IMR-90 (cell line): ENCODE measurements around the gene GBA2. TPM values are rescaled to one million over a fixed set of nuclear protein-coding genes. Genes with fewer than 3 reads are reported as not detected.

Experiments used
- ATAC-seq: fragments of 200-7000 bp; cut with Tn5 transposase; 2 replicates; pipeline ENCODE4 v1.9.1; 2020; ENCODE audit warnings: low read depth, mild to moderate bottlenecking, moderate library complexity
- BruUV-seq: library from RNA; stranded (reverse); fragments of 400-500 nt; replicated peaks from 2 replicates; lab custom pipeline; 2021; lab: Mats Ljungman, UMichigan
- CTCF ChIA-PET: fragments of 300-600 bp; formaldehyde crosslinking; extraction: SDS; loops from one replicate; lab custom pipeline; 2021; ENCODE audit warnings: antibody characterized with exemption; lab: Yijun Ruan, JAX
- POLR2A ChIA-PET: fragments of 300-600 bp; sonication (Branson Sonifier 250); formaldehyde crosslinking; loops from one replicate; lab custom pipeline; 2022; ENCODE audit warnings: antibody characterized with exemption; ENCODE audit not compliant: unreplicated experiment; lab: Charles Lee
- DNase-seq: peaks from one replicate; pipeline ENCODE4 v3.0.0; 2013
- H2AFZ ChIP-seq: replicated peaks from 2 replicates; pipeline ENCODE3; 2013; ENCODE audit warnings: low read length, mild to moderate bottlenecking; ENCODE audit not compliant: poor library complexity
- H2AK5ac ChIP-seq: 2 replicates; pipeline ENCODE4 v1.6.1; 2013; ENCODE audit warnings: low read depth, low read length, inconsistent platforms
- H2AK9ac ChIP-seq: replicated peaks from 2 replicates; pipeline ENCODE3; 2013; ENCODE audit warnings: mild to moderate bottlenecking, low read depth, low read length, moderate library complexity; ENCODE audit not compliant: poor library complexity
- H2BK120ac ChIP-seq: 2 replicates; pipeline ENCODE4 v1.6.1; 2013; ENCODE audit warnings: low read depth, low read length, inconsistent platforms
- H2BK15ac ChIP-seq: 3 replicates; pipeline ENCODE4 v1.6.1; 2013; ENCODE audit warnings: low read depth, low read length, inconsistent platforms
- H2BK20ac ChIP-seq: 2 replicates; pipeline ENCODE4 v1.6.1; 2013; ENCODE audit warnings: low read depth, mild to moderate bottlenecking, inconsistent platforms, low read length, moderate library complexity
- H2BK5ac ChIP-seq: 2 replicates; pipeline ENCODE4 v1.6.1; 2013; ENCODE audit warnings: mild to moderate bottlenecking, low read depth, low read length, inconsistent platforms; ENCODE audit not compliant: poor library complexity, severe bottlenecking
- H3K14ac ChIP-seq: replicated peaks from 2 replicates; pipeline ENCODE4 v1.6.1; 2013; ENCODE audit warnings: low read depth, low read length, inconsistent platforms
- H3K18ac ChIP-seq: 2 replicates; pipeline ENCODE4 v1.6.1; 2013; ENCODE audit warnings: low read depth, low read length, control low read depth
- H3K23ac ChIP-seq: 2 replicates; pipeline ENCODE4 v1.6.1; 2013; ENCODE audit warnings: low read depth, low read length, inconsistent platforms
- H3K27ac ChIP-seq: 2 replicates; pipeline ENCODE4 v1.5.1; 2013; ENCODE audit warnings: mild to moderate bottlenecking, control low read depth, low read length; ENCODE audit not compliant: insufficient read depth
- H3K27me3 ChIP-seq: 2 replicates; pipeline ENCODE4 v1.6.1; 2013; ENCODE audit warnings: low read length; ENCODE audit not compliant: control insufficient read depth, insufficient read depth
- H3K36me3 ChIP-seq: 2 replicates; pipeline ENCODE4 v1.6.1; 2013; ENCODE audit warnings: low read length, mixed read lengths; ENCODE audit not compliant: control insufficient read depth, insufficient read depth
- H3K4ac ChIP-seq: 2 replicates; pipeline ENCODE4 v1.6.1; 2013; ENCODE audit warnings: low read depth, low read length, inconsistent platforms
- H3K4me1 ChIP-seq: 2 replicates; pipeline ENCODE4 v1.6.1; 2013; ENCODE audit warnings: low read length, mixed read lengths; ENCODE audit not compliant: control insufficient read depth, insufficient read depth
- H3K4me2 ChIP-seq: 2 replicates; pipeline ENCODE4 v1.6.1; 2013; ENCODE audit warnings: low read depth, mild to moderate bottlenecking, control low read depth, low read length, moderate library complexity
- H3K4me3 ChIP-seq: 2 replicates; pipeline ENCODE4 v1.5.1; 2013; ENCODE audit warnings: low read depth, mild to moderate bottlenecking, control low read depth, low read length, moderate library complexity; ENCODE audit not compliant: insufficient read depth
- H3K56ac ChIP-seq: 2 replicates; pipeline ENCODE4 v1.6.1; 2013; ENCODE audit warnings: low read length, inconsistent platforms; ENCODE audit not compliant: insufficient read depth; ENCODE audit errors: extremely low read depth
- H3K79me1 ChIP-seq, 2 experiments: 2 replicates each; pipeline ENCODE4 v1.6.1; 2013; ENCODE audit warnings: low read length in 2 of 2, inconsistent platforms in 1 of 2, low read depth in 1 of 2
- H3K9ac ChIP-seq: 2 replicates; pipeline ENCODE4 v1.6.1; 2013; ENCODE audit warnings: low read depth, low read length, control low read depth
- H3K9me1 ChIP-seq: 2 replicates; pipeline ENCODE4 v1.6.1; 2013; ENCODE audit warnings: low read length, inconsistent platforms; ENCODE audit not compliant: insufficient read depth
- H3K9me3 ChIP-seq: 2 replicates; pipeline ENCODE4 v1.6.1; 2013; ENCODE audit warnings: low read length; ENCODE audit not compliant: control insufficient read depth, insufficient read depth
- H4K20me1 ChIP-seq: 2 replicates; pipeline ENCODE4 v1.6.1; 2013; ENCODE audit warnings: low read length, inconsistent platforms; ENCODE audit not compliant: insufficient read depth
- H4K5ac ChIP-seq: 2 replicates; pipeline ENCODE4 v1.6.1; 2013; ENCODE audit warnings: mild to moderate bottlenecking, low read depth, low read length, control low read depth
- H4K8ac ChIP-seq, 2 experiments: 2 replicates each; pipeline ENCODE4 v1.6.1; 2013; ENCODE audit warnings: low read depth in 2 of 2, low read length in 2 of 2, control low read depth in 1 of 2, inconsistent platforms in 1 of 2
- H4K91ac ChIP-seq: 2 replicates; pipeline ENCODE4 v1.6.1; 2013; ENCODE audit warnings: low read depth, low read length, inconsistent platforms; ENCODE audit not compliant: insufficient read depth
- ELK1 ChIP-seq: fragments of 150-350 bp; IDR thresholded peaks from 2 replicates; pipeline ENCODE4 v1.6.1; 2016; ENCODE audit warnings: low read depth, mild to moderate bottlenecking, low read length, moderate library complexity, borderline replicate concordance
- FOS ChIP-seq: fragments of 150-350 bp; IDR thresholded peaks from 2 replicates; pipeline ENCODE4 v1.6.1; 2016; ENCODE audit warnings: low read depth, low read length
- MAZ ChIP-seq: IDR thresholded peaks from 2 replicates; pipeline ENCODE4 v1.6.1; 2012; ENCODE audit warnings: low read depth, mild to moderate bottlenecking, low read length, improper control_type of control experiment, moderate library complexity, borderline replicate concordance
- RAD21 ChIP-seq: IDR thresholded peaks from 2 replicates; pipeline ENCODE4 v1.6.1; 2012; ENCODE audit warnings: low read length, improper control_type of control experiment
- SMC3 ChIP-seq: fragments of 150-350 bp; IDR thresholded peaks from 2 replicates; pipeline ENCODE4 v1.6.1; 2016; ENCODE audit warnings: low read depth, mild to moderate bottlenecking, antibody characterized with exemption, low read length, moderate library complexity
- WGBS, 2 experiments: methylation state at CpG; one replicate each; pipeline versions ENCODE4 v1.1.5 to v1.1.7; 2013; ENCODE audit warnings: missing lambda C conversion rate in 2 of 2; ENCODE audit not compliant: insufficient read length in 1 of 2; ENCODE audit errors: extremely low coverage in 2 of 2; 5-methylcytosine and 5-hydroxymethylcytosine counted together
- dilution Hi-C: fragments of 300-500 bp; cut with HindIII; formaldehyde crosslinking; loops from one replicate; pipeline ENCODE4 v1.14.3; 2018; ENCODE audit warnings: low sequenced_read_pairs; ENCODE audit not compliant: unreplicated experiment
- in situ Hi-C: fragments of 300-500 bp; cut with MboI; formaldehyde crosslinking; loops from 3 replicates; pipeline ENCODE4 v1.14.3; 2019; ENCODE audit warnings: low sequenced_read_pairs, inconsistent platforms, mixed read lengths
- intact Hi-C: fragments of 100-400 bp; cut with micrococcal nuclease; formaldehyde crosslinking; loops from 2 replicates; pipeline ENCODE4 v1.10.0; 2022
- polyA plus RNA-seq, 3 experiments: library from polyadenylated mRNA; depleted of rRNA; stranded (reverse); fragments of >200 nt; gene quantifications; 2 replicates each; pipeline ENCODE4 v1.2.3, GENCODE V29; 2012; ENCODE audit warnings: low replicate concordance in 1 of 3
- total RNA-seq: library from RNA; depleted of rRNA; stranded (reverse); fragments of >200 nt; gene quantifications from 2 replicates; pipeline ENCODE4 v1.2.3, GENCODE V29; 2012

The GBA2 gene
- total and polyA plus RNA-seq, 2 of the 4 experiments (the other 2 are of a cell fraction) = 18.1 to 38.2 TPM

GRCh38 chr9:35725362-35725761, 23.7 kb downstream of the GBA2 start:
- no peak overlapping the region for H4K91ac ChIP-seq
- ChIA-PET CTCF (interaction anchor here (0.6 kb wide), 1 partner anchor 31 kb away, joined by 3 read pairs; no protein-coding TSS in a partner anchor), POLR2A (no interaction called here)
- peaks cover 7% of the 10 kb centered on the region; the same call in 1 of the 2 replicates for H3K9me1 ChIP-seq
- H3K36me3 ChIP-seq = peaks cover 48% of the 10 kb centered on the region
- H2BK15ac ChIP-seq = no peak overlapping the region
- H3K14ac ChIP-seq = no peak overlapping the region
- no peak overlapping the region for H3K56ac ChIP-seq
- no peak overlapping the region for H3K4ac ChIP-seq
- H2BK5ac ChIP-seq = no peak overlapping the region
- no CpG with 5 or more reads among the region's 11 CpGs for WGBS, 2 experiments
- DNase-seq = no peak
- H3K9ac ChIP-seq = no peak overlapping the region
- no peak overlapping the region for H3K27ac ChIP-seq
- H2BK120ac ChIP-seq = no peak overlapping the region
- H3K4me2 ChIP-seq = no peak overlapping the region
- no peak overlapping the region for H2AK9ac ChIP-seq
- in situ Hi-C loops (no loop called here), intact Hi-C loops (no loop called here), dilution Hi-C loops (no loop called here)
- H3K79me1 ChIP-seq = peaks cover 41 to 87% of the 10 kb centered on the region in 2 experiments
- no peak overlapping the region for H3K18ac ChIP-seq
- H4K8ac ChIP-seq = no peak overlapping the region
- TF ChIP-seq ELK1 (no peak), FOS (no peak), MAZ (no peak), RAD21 (no peak), SMC3 (no peak)
- BruUV-seq = no TSS peak
- H4K5ac ChIP-seq = no peak overlapping the region
- peaks cover 39% of the 10 kb centered on the region for H4K20me1 ChIP-seq
- no peak for ATAC-seq
- H3K4me1 ChIP-seq = peaks cover 24% of the 10 kb centered on the region
- no peak overlapping the region for H2AFZ ChIP-seq
- no peak overlapping the region for H2BK20ac ChIP-seq
- no peak overlapping the region for H2AK5ac ChIP-seq
- H3K9me3 ChIP-seq = no peaks in the 10 kb centered on the region
- no peaks in the 10 kb centered on the region for H3K27me3 ChIP-seq
- no peak overlapping the region for H3K4me3 ChIP-seq
- no peak overlapping the region for H3K23ac ChIP-seq
